Calu3 (cell line): ENCODE results near the gene RRM1. TPM values are rescaled to one million over a fixed set of nuclear protein-coding genes. Genes with fewer than 3 reads are reported as not detected.

ENCODE experiments used
- BruUV-seq: library from RNA; stranded (reverse); fragments of 400-500 nt; replicated peaks from 2 replicates; lab custom pipeline; 2021; lab: Mats Ljungman, UMichigan
- CTCF ChIA-PET: fragments of 300-600 bp; sonication (Branson Sonifier 250); formaldehyde crosslinking; loops from one replicate; lab custom pipeline; 2022; ENCODE audit warnings: antibody characterized with exemption; lab: Charles Lee
- DNase-seq: peaks from one replicate; pipeline ENCODE4 v3.0.0; 2022
- H3K27ac Mint-ChIP-seq: one replicate; pipeline ENCODE4 v1.8.0; 2022; ENCODE audit warnings: mixed read lengths; ENCODE audit not compliant: unreplicated experiment
- H3K27me3 Mint-ChIP-seq: one replicate; pipeline ENCODE4 v1.8.0; 2022; ENCODE audit warnings: mixed read lengths; ENCODE audit not compliant: unreplicated experiment
- H3K36me3 Mint-ChIP-seq: one replicate; pipeline ENCODE4 v1.8.0; 2022; ENCODE audit warnings: mild to moderate bottlenecking, moderate library complexity, mixed read lengths; ENCODE audit not compliant: insufficient read depth, unreplicated experiment
- H3K4me1 Mint-ChIP-seq: one replicate; pipeline ENCODE4 v1.8.0; 2022; ENCODE audit warnings: mild to moderate bottlenecking, low read depth, mixed read lengths; ENCODE audit not compliant: unreplicated experiment
- H3K4me3 Mint-ChIP-seq: one replicate; pipeline ENCODE4 v1.8.0; 2022; ENCODE audit warnings: mild to moderate bottlenecking, low read depth, moderate library complexity, mixed read lengths; ENCODE audit not compliant: unreplicated experiment
- H3K9me3 Mint-ChIP-seq: one replicate; pipeline ENCODE4 v1.8.0; 2022; ENCODE audit warnings: low read depth, mixed read lengths; ENCODE audit not compliant: unreplicated experiment
- CTCF ChIP-seq: fragments of 200-600 bp; IDR thresholded peaks from one replicate; pipeline ENCODE4 v1.8.0; 2022; ENCODE audit warnings: antibody characterized with exemption; ENCODE audit not compliant: unreplicated experiment
- intact Hi-C: fragments of 100-400 bp; cut with micrococcal nuclease; formaldehyde crosslinking; loops from one replicate; pipeline ENCODE4 v1.10.0; 2022; ENCODE audit not compliant: unreplicated experiment
- total RNA-seq: library from RNA; stranded (reverse); gene quantifications from 2 replicates; pipeline ENCODE4 v1.2.3, GENCODE V29; 2022

Gene RRM1
- total RNA-seq, 1 experiment from 2014 or later = 83.2 TPM

GRCh38 chr11:4183410-4184057, 88.9 kb downstream of the RRM1 start:
- H3K27ac Mint-ChIP-seq = no peak overlapping the region
- peaks cover 12% of the 10 kb centered on the region for H3K36me3 Mint-ChIP-seq
- TF ChIP-seq CTCF = no peak
- CTCF ChIA-PET = no interaction called here
- H3K4me1 Mint-ChIP-seq = no peaks in the 10 kb centered on the region
- DNase-seq = no peak
- intact Hi-C loops = no loop called here
- no TSS peak for BruUV-seq
- no peaks in the 10 kb centered on the region for H3K27me3 Mint-ChIP-seq
- H3K4me3 Mint-ChIP-seq = no peak overlapping the region
- H3K9me3 Mint-ChIP-seq = no peaks in the 10 kb centered on the region

- peaks cover 12% of the 10 kb centered on the region for H3K36me3 Mint-ChIP-seq
- CTCF ChIA-PET = no interaction called here
Measured at GRCh38 chr11:4184163-4184916, 89.7 kb downstream of the RRM1 start.

GRCh38 chr11:4185561-4185960, 91.0 kb downstream of the RRM1 start:
- no peaks in the 10 kb centered on the region for H3K4me1 Mint-ChIP-seq
- no TSS peak for BruUV-seq
- DNase-seq = no peak
- intact Hi-C loops = loop anchor here (5.0 kb wide), 4 partner anchors 422 to 822 kb away; partner anchors contain the start of gene TRIM68
- H3K4me3 Mint-ChIP-seq = no peak overlapping the region
- peaks cover 12% of the 10 kb centered on the region for H3K36me3 Mint-ChIP-seq
- H3K27me3 Mint-ChIP-seq = no peaks in the 10 kb centered on the region
- no peaks in the 10 kb centered on the region for H3K9me3 Mint-ChIP-seq
- TF ChIP-seq CTCF = no peak
- CTCF ChIA-PET = no interaction called here
- no peak overlapping the region for H3K27ac Mint-ChIP-seq

More at GRCh38 chr11:4184163-4184916, 89.7 kb downstream of the RRM1 start:
- H3K9me3 Mint-ChIP-seq = no peaks in the 10 kb centered on the region
- no peak for DNase-seq
- BruUV-seq = no TSS peak
- no peaks in the 10 kb centered on the region for H3K4me1 Mint-ChIP-seq
- no peak for TF ChIP-seq CTCF
- H3K27ac Mint-ChIP-seq = no peak overlapping the region
- H3K27me3 Mint-ChIP-seq = no peaks in the 10 kb centered on the region
- H3K4me3 Mint-ChIP-seq = no peak overlapping the region
- intact Hi-C loops = no loop called here

GRCh38 chr11:4186464-4187054, 92.0 kb downstream of the RRM1 start:
- Mint-ChIP-seq H3K9me3 (no peaks in the 10 kb centered on the region), H3K4me3 (peak overlapping the region; percentile 71), H3K4me1 (no peaks in the 10 kb centered on the region), H3K27me3 (no peaks in the 10 kb centered on the region), H3K27ac (no peak overlapping the region), H3K36me3 (peaks cover 12% of the 10 kb centered on the region)
- CTCF ChIA-PET = interaction anchor here (0.6 to 2.0 kb wide), 9 partner anchors 7 to 450 kb away, joined by 3 to 53 read pairs (median 7); partner anchors contain the start of genes OR51D1 and TRIM21
- DNase-seq = no peak
- no TSS peak for BruUV-seq
- intact Hi-C loops = loop anchor here (1.0 to 5.0 kb wide), 6 partner anchors 307 to 821 kb away; partner anchors contain the start of gene TRIM68
- no peak for TF ChIP-seq CTCF
